NCI-H1694 treated with DMSO at 0.1 percent for 48 hours (cell line): ENCODE measurements around the gene TMEM187.

ENCODE experiments used
- DNase-seq: peaks from one replicate; lab custom pipeline; 2025; lab: John Stamatoyannopoulos, UW

TMEM187 gene

DNA sequence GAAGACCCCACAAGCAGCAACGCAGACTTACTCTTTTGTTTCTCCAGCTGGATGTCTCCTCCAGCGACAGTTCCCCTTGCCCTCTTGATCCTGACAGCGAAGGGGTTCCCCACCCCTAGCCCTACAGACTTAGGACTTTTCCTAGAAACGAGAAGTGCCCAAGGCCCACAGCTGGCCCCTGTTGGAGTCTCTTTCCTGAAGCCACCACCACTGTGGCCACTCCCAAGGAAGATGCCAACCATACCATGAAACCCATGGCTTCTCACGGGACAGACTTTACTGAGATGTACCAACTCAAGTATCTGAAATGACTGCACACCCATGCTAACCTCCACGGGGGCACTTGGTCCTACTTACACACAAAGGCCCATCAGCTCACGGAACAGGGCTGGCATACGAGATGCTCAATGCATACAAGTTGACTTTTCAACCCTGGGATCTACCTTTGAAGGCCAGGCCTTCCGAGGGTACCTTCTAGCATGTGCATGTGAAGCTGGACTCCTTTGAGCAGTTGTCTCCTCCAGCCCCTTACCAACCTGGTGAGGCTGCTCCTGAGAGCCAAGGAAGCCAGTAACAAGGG lies 48.1 kb downstream of the TMEM187 start:
- DNase-seq = no peak

DNA sequence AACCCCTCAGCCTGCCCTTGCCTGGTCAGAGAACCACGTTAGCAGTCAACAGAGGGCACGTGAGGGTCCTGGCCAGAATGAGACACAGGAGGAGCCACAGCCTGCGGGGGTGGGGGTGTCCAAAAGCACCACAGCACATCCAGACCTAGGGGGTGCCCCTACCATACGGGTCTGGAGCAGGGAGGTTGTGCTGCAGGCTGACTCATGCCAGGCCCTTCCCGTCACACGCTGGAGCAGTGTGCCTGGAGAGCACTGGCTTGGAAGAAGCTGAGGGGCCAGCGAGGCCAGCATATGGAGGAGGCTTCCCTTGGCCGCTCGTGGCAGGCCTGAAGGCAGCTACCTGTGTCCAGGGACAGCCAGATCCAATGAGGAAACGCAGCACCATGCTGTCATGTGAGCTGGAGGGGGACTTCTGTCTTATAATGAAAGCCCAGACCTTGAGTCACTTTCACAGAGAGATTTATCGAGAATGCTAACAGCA lies 48.6 kb downstream of the TMEM187 start:
- DNase-seq = no peak

DNA sequence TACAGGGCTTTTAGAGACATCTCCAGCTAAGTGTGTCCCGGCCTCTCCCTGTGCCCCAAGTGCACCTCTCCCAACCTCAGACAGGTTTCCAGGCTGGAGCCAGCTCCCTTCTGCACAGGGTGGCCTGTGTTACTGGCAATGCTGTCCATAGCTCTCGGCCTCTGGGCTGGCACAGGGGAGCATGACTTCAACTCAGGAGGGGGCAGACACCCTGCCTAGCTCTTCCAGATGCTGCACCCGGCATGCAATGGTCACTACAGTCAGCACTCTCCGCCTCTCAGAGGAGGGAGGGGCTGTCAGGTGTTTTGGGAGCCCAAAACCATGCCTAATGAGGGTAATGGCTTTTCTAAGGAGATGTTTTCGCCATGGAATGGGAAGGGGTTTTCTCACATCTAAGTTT lies 49.6 kb downstream of the TMEM187 start:
- DNase-seq = no peak

DNA sequence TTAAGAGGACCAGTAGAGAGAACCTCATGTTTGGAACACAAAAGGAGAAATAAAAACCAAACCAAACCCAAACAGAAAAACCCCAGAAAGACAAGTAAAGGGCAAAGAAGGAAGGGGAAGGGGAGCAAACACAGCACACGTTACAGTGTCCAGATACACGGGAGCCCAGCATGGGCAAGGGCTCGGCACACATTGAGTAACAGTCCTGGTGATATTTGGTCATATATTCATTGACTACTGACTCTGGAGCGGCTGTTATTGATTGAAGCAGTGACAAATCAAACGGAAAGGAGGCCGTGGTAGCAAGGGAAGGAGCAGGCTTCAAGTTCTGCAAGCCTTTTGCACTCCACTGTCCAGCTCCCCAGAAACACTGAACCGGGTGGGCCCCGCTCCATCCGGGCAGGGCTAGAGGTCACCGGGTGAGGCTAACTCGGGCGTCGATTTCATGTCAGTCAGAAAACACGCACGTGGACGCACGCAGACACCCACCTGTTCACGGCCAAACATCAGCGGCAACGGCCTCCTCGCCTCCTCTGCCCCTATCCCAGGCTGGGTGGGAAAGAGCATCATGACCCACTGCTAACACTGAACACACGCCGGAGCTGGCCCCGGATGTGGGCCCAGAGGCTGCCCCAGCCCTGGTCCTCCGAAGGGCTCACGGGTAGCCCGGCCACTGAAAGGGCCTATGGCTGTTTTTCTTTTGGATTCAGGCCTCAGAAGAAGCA lies 50.9 kb downstream of the TMEM187 start:
- DNase-seq = no peak

DNA sequence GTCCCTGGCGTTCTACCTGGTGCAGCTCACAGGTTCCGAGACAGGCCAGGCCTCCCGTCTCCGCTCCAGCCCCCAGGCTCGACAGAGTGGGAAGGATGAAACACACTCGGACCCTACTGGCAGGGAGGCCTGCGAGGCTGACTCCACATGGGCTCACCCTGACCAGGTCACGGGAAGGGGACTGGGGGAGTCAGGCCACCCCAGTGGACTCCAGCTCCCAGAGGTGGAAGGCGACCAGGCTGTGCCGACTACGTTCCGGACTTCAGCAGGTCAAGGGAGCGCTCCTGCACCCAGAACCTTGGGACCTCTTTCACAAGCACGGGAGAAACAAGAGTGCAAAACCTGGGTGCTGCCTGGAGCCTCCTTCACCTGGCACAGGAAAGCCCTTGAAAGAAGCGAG lies 51.7 kb downstream of the TMEM187 start:
- DNase-seq = no peak

DNA sequence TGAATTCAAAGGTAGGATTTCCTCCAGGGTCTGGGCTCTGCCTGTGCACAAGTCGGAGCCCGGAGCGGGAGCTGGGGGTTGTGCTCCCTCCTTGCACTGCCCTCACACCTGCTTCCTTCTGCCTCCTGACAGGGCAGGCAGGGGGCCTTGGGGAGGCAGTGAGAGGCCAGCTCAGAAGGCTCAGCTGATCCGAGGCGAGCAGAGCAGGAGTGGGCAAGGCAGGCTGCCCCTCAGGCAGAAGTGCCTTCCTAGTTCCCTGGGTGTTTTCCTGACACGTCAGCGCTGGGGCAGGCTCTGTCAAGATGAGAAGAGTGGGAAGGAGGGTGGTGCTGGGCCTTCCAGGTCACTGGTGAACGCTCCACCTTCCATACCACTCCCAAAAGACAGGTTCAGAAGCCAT lies 52.7 kb downstream of the TMEM187 start:
- DNase-seq = no peak

DNA sequence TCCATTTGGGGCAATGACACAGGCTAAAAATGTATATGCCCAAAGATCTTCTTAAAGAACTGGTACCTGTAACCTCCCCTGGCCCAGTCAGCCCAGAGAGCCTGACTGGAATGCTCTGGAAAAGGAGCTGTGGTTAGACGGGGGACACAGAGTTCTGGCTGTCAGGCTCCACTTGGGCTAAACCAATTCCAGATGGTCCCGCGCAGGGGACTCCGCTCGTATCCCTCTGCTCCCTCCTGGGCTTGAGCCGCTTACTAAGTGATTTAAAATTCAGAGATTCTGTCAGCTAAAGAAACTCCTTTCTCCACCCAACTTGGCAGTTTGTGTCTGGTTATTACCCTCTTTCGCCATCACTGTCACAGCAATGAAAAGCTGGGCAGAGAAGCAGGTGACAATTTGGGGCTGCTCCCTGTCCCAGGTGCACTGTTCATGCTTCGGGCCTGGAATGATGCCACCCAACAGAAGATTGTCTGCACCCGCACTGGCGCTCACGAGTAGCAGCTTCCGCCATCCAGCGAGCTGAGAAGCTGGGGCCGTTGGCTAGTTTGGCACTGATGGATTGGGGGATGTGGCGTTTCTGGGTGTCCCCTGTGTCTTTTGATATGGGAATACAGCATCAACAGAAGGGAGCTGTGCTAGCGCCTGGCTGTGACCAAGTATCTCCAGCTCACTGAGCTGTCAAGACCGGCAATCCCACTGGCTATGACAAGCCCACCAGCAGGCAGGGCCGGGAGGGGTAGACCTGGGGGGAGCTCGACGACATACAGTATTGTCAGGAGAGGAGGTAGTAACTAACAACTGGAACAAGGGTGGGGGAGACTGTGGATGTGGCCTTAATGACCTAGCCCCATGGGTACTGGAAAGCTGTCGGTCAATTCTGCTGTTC lies 53.8 kb downstream of the TMEM187 start:
- DNase-seq = no peak

DNA sequence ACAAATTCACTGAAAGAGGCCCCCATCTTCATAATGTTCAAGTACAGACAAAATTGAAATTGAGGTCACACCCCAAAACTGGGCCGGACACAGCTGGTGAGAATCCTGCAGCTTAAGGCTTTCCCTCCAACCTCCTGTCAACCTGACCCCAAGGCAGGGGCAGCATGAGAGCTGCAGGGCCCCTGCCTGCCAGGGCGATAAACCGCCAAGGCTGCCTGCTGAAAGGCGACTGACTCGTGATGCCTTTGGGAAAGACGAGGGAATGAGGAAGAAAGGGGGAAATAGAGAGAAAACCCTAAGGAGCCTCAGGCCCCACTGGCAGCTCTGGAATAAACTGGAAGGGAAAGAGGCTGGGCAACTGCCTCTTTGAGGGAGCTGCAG lies 54.5 kb downstream of the TMEM187 start:
- no peak for DNase-seq

DNA sequence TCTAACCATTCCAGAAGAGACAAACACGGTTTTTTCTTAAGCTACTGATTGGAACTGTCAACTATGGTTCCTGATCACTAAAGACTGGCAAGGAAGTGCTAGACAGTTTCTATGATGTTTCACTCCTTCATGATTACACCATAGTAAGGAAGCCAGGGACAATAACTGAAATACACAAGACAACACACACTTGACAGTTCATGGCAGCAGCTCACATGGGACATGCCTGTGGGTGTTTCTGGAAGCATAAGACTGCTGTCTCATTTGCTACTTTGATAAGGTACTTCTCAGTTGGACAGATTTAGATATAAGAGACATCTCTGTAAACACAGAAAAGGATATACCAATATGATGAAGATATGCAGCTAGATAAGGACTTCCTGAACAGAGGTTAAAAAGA lies 55.4 kb downstream of the TMEM187 start:
- DNase-seq = no peak

DNA sequence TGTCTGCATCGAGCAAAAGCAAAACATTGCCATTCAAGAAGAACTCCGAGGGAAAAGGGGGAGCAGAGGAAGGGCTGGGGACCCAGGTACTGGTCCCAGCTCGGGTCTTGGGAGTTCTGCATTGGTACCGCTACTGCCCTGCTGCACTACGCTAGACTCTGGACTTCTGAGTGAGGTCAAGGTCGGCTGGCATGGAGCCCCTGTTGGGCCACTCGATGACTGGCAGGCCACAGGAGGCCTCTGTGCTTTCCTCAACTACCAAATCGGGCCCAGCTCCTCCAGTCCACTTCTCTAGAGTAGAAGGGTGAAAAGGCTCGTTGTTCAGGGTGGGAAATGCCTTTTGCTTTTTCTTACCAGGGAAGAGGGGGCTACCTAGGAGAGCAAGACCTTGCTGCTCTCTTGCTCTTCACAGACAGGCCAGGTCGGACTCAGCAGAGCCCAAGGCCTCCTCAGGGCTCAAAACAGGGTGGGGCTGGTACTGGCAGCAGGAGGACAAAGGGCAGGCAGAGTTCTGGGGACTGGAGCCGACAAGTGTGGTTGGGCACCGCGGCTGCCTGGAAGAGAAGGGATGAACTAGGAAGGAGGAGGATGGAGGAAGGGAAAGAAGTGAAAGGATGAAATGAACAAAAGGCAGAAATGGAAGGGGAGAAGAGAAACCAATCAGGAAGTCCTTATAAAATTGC lies 56.1 kb downstream of the TMEM187 start:
- DNase-seq = no peak

DNA sequence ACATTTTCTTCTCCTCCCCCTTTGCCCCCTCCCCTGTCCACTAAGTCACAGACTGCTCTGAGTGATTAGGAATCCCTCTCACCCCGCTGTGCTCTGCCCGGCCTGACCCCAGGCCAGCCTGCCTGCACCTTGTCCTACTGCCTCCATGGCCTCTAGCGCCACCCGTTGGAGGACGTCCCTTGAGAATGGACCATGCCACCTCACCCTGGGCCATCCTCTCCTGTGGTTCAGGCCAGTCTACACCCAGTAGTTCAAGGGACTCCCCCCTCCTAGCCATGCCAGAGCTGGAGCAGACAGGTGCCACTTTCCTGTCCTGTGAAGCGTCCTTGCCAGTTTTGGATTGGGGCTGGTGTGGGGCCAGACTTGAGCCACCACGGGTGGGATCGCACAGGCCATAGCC lies 56.9 kb downstream of the TMEM187 start:
- DNase-seq = no peak

DNA sequence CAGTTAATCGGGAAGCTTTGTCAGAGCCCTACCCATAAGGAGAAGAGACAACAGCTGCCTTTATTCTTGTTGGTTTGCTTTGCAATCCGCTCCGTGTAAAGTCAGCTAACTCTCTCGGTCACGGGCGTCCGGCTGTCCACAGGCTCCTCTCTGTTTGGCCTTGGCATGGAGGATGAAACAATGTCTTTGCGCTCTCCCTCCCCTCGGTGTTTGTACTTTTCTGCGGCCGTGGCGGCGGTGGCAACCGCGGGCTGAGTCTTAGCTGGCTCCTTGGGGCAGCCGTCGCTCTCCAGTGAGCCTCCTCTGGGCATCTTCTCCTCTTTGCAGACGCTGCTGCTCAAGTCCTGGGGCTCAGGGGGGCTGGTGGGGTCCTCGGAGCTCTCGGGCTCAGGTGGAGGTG lies 57.7 kb downstream of the TMEM187 start:
- DNase-seq = no peak

DNA sequence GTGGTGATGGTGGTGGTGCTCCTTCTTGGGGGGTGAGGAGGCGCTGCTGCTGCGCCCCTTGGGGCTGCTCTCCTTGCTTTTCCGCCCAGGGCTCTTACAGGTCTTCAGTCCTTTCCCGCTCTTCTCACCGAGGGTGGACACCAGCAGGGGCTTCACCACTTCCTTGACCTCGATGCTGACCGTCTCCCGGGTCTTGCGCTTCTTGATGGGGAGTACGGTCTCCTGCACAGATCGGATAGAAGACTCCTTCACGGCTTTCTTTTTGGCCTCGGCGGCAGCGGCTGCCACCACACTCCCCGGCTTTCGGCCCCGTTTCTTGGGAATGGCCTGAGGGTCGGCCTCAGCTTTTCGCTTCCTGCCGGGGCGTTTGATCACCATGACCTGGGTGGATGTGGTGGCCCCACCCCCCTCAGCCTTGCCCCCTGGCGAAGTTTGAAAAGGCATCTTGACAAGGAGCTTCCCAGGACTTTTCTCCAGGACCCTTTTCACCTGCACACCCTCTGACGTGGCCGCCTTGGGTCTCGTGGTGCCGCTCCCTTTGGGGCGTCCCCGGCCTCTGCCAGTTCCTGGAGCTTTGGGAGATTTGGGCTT lies 58.3 kb downstream of the TMEM187 start:
- DNase-seq = no peak

DNA sequence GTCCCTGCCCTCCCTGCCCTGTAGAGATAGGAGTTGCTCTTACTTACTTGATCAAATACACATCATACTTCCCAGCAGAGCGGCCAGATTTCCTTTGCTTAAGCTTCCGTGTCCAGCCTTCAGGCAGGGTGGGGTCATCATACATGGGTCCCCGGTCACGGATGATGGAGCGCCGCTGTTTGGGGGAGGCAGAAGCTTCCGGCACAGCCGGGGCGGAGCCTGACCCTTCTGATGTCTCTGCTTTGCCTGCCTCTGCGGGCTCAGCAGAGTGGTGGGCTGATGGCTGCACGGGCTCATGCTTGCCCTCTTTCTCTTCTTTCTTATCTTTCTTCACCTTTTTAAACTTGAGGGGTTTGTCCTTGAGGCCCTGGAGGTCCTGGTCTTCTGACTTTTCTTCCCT lies 59.6 kb downstream of the TMEM187 start:
- no peak for DNase-seq

DNA sequence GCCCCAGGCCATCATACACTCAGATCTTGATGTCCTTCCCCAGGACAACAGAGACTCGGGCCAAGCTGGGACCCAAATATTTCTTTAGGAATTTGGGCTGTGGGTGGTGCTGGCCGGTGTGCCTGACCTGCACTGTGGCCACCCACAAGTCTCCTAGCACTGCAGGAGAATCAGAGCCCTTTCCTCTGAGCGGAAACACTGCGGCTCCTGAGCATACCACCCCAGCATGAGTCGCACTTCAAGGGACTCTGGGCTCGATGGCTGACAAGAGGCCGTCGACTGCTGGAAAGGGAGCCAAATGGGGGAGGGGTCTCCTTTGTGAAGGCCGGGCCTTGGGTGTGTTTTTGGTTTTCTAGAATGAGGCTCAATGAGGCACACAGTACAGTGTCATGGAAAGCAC lies 60.1 kb downstream of the TMEM187 start:
- no peak for DNase-seq
